Aorta (tissue), 5 donors: ENCODE measurements around the gene LGR5. TPM values are rescaled to one million over a fixed set of nuclear protein-coding genes. Genes with fewer than 3 reads are reported as not detected.

Experiments used
- ATAC-seq: fragments of 200-7000 bp; cut with Tn5 transposase; one replicate; pipeline ENCODE4 v1.9.1; 2022; ENCODE audit warnings: moderate library complexity; ENCODE audit not compliant: low FRiP score
- DNase-seq, 2 donors: peaks; one replicate each; pipeline ENCODE4 v3.0.0-alpha.2; 2020
- H3K27ac ChIP-seq, 2 donors: one replicate each; pipeline ENCODE4 v1.5.1; 2013; ENCODE audit warnings: low read length in 2 of 2, mild to moderate bottlenecking in 2 of 2, moderate library complexity in 2 of 2, control low read depth in 1 of 2, inconsistent platforms in 1 of 2, low read depth in 1 of 2
- H3K27me3 ChIP-seq, 2 donors: one replicate each; pipeline ENCODE4 v1.6.1; 2013; ENCODE audit warnings: control low read depth in 1 of 2, low read length in 1 of 2, mild to moderate bottlenecking in 1 of 2, moderate library complexity in 1 of 2; ENCODE audit not compliant: insufficient read depth in 2 of 2, control insufficient read depth in 1 of 2
- H3K36me3 ChIP-seq, 2 donors: one replicate each; pipeline ENCODE4 v1.6.1; 2013; ENCODE audit warnings: control low read depth in 1 of 2, low read length in 1 of 2, mild to moderate bottlenecking in 1 of 2; ENCODE audit not compliant: insufficient read depth in 2 of 2, control insufficient read depth in 1 of 2
- H3K4me1 ChIP-seq, 2 donors: one replicate each; pipeline ENCODE4 v1.6.1; 2013; ENCODE audit warnings: low read length in 2 of 2, control low read depth in 1 of 2, mild to moderate bottlenecking in 1 of 2, moderate library complexity in 1 of 2; ENCODE audit not compliant: insufficient read depth in 2 of 2, control insufficient read depth in 1 of 2
- H3K4me3 ChIP-seq, 2 donors: one replicate each; pipeline ENCODE4 v1.5.1; 2013; ENCODE audit warnings: low read length in 2 of 2, control low read depth in 1 of 2, mild to moderate bottlenecking in 1 of 2
- H3K9me3 ChIP-seq: one replicate; pipeline ENCODE4 v1.6.1; 2013; ENCODE audit warnings: mild to moderate bottlenecking, low read length; ENCODE audit not compliant: control insufficient read depth
- WGBS, 2 donors: extraction: QIAGEN DNeasy Blood & Tissue Kit; methylation state at CpG; one replicate each; pipeline ENCODE4 v1.1.7; 2013; 5-methylcytosine and 5-hydroxymethylcytosine counted together
- intact Hi-C, 2 donors: fragments of 100-400 bp; cut with DNase I; formaldehyde crosslinking; loops; one replicate each; pipeline versions ENCODE4 v1.14.2 to v1.15.0; 2022
- polyA plus RNA-seq, 2 donors: library from polyadenylated mRNA; stranded (reverse); fragments of 200-250 nt; gene quantifications; one replicate each; pipeline ENCODE4 v1.2.3, GENCODE V29; 2013
- total RNA-seq, 2 donors: library from RNA; stranded (reverse); fragmentation: NEBNext Ultra II Directional; extraction: Animal tissue kit (Norgen Biotek cat#: 25700); gene quantifications; one replicate each; pipeline ENCODE4 v1.2.1, GENCODE V29; 2021
- donor health status: healthy with polysubstance abuse.
- donor health status: Bipolar disorder and iron deficiency.
- donor health status: DM: no; HTN: no; CAD: no.
- donor health status: DM: no; HTN: no; CAD: no.
- donor health status: DM: yes; HTN: yes; CAD: no.

The LGR5 gene
- total and polyA plus RNA-seq, 4 donors: 0.10 to 1.6 (median 0.57) TPM

- WGBS, 2 donors: 78 to 80% methylated on average over 4 of the region's 4 CpGs
- no peaks in the 10 kb centered on the region for H3K36me3 ChIP-seq
- intact Hi-C loops: loop anchor here in 1 of 2 donors (10.0 kb wide), 1 partner anchor 53 kb away; no protein-coding TSS in a partner anchor
- H3K4me1 ChIP-seq: peaks cover 0 to 3% of the 10 kb centered on the region in 2 donors
- no peaks in the 10 kb centered on the region for H3K27me3 ChIP-seq
- ATAC-seq (no peak), DNase-seq (no peak)
- no peak overlapping the region for H3K27ac ChIP-seq
- H3K9me3 ChIP-seq: no peaks in the 10 kb centered on the region
- no peak overlapping the region for H3K4me3 ChIP-seq
These were observed 2.4 kb downstream of the LGR5 start for GRCh38 chr12:71441836-71442566.

- no peaks in the 10 kb centered on the region for H3K9me3 ChIP-seq
- intact Hi-C loops: loop anchor here in 1 of 2 donors (10.0 kb wide), 1 partner anchor 52 kb away; no protein-coding TSS in a partner anchor
- no peak overlapping the region for H3K27ac ChIP-seq
- WGBS, 2 donors: 92 to 96% methylated on average over 1 of the region's 1 CpG
- no peaks in the 10 kb centered on the region for H3K27me3 ChIP-seq
- H3K36me3 ChIP-seq: no peaks in the 10 kb centered on the region
- ATAC-seq (no peak), DNase-seq (no peak)
- no peak overlapping the region for H3K4me3 ChIP-seq
- peaks cover 0 to 3% of the 10 kb centered on the region in 2 donors for H3K4me1 ChIP-seq
These were observed 3.0 kb downstream of the LGR5 start for GRCh38 chr12:71442567-71442931.

- H3K27me3 ChIP-seq: no peaks in the 10 kb centered on the region
These were observed 5.5 kb downstream of the LGR5 start for GRCh38 chr12:71445071-71445470.

GRCh38 chr12:71447691-71448132 lies 8.1 kb downstream of the LGR5 start:
- ATAC-seq (peak; percentile 19), DNase-seq (no peak)
- Histone ChIP-seq H3K27me3 (no peaks in the 10 kb centered on the region), H3K4me1 (no peaks in the 10 kb centered on the region), H3K4me3 (no peak overlapping the region), H3K36me3 (peaks cover 0 to 1% of the 10 kb centered on the region in 2 donors), H3K9me3 (no peaks in the 10 kb centered on the region), H3K27ac (no peak overlapping the region)
- 18 to 30% methylated on average over 9 of the region's 9 CpGs for WGBS, 2 donors
- intact Hi-C loops: loop anchor here in 1 of 2 donors (10.0 kb wide), 1 partner anchor 47 kb away; no protein-coding TSS in a partner anchor

More at GRCh38 chr12:71445071-71445470, 5.5 kb downstream of the LGR5 start:
- H3K27ac ChIP-seq: no peak overlapping the region
- 78 to 83% methylated on average over 1 of the region's 1 CpG for WGBS, 2 donors
- DNase-seq: no peak
- no peaks in the 10 kb centered on the region for H3K4me1 ChIP-seq
- no peaks in the 10 kb centered on the region for H3K9me3 ChIP-seq
- no peak for ATAC-seq
- H3K4me3 ChIP-seq: no peak overlapping the region
- intact Hi-C loops: loop anchor here in 1 of 2 donors (10.0 kb wide), 1 partner anchor 50 kb away; no protein-coding TSS in a partner anchor
- H3K36me3 ChIP-seq: no peaks in the 10 kb centered on the region

- peaks cover 0 to 1% of the 10 kb centered on the region in 2 donors for H3K36me3 ChIP-seq
- H3K9me3 ChIP-seq: no peaks in the 10 kb centered on the region
- no peak overlapping the region for H3K27ac ChIP-seq
- no peak overlapping the region for H3K4me3 ChIP-seq
- intact Hi-C loops: loop anchor here in 1 of 2 donors (10.0 kb wide), 1 partner anchor 47 kb away; no protein-coding TSS in a partner anchor
- no peaks in the 10 kb centered on the region for H3K4me1 ChIP-seq
- ATAC-seq: no peak
- 16 to 18% methylated on average over 3 of the region's 3 CpGs for WGBS, 2 donors
- no peak for DNase-seq
- no peaks in the 10 kb centered on the region for H3K27me3 ChIP-seq
These were observed 8.6 kb downstream of the LGR5 start for GRCh38 chr12:71448150-71448581.

GRCh38 chr12:71449373-71450070 lies 9.9 kb downstream of the LGR5 start:
- ATAC-seq: no peak
- intact Hi-C loops: loop anchor here in 1 of 2 donors (10.0 kb wide), 1 partner anchor 45 kb away; no protein-coding TSS in a partner anchor
- Histone ChIP-seq H3K27ac (no peak overlapping the region), H3K27me3 (no peaks in the 10 kb centered on the region), H3K36me3 (peaks cover 0 to 1% of the 10 kb centered on the region in 2 donors), H3K4me3 (no peak overlapping the region), H3K4me1 (no peaks in the 10 kb centered on the region), H3K9me3 (no peaks in the 10 kb centered on the region)
- WGBS, 2 donors: 86 to 91% methylated on average over 3 of the region's 3 CpGs
- no peak for DNase-seq

- 70 to 80% methylated on average over 1 of the region's 1 CpG for WGBS, 2 donors
- H3K27ac ChIP-seq: no peak overlapping the region
- DNase-seq (no peak), ATAC-seq (no peak)
- no peaks in the 10 kb centered on the region for H3K27me3 ChIP-seq
- H3K36me3 ChIP-seq: peaks cover 0 to 1% of the 10 kb centered on the region in 2 donors
- no peak overlapping the region for H3K4me3 ChIP-seq
- H3K4me1 ChIP-seq: no peaks in the 10 kb centered on the region
- no peaks in the 10 kb centered on the region for H3K9me3 ChIP-seq
- intact Hi-C loops: no loop called here
These were observed 12.4 kb downstream of the LGR5 start for GRCh38 chr12:71452006-71452405.

GRCh38 chr12:71455028-71455737 lies 15.6 kb downstream of the LGR5 start:
- Histone ChIP-seq H3K4me3 (no peak overlapping the region), H3K9me3 (no peaks in the 10 kb centered on the region), H3K27ac (no peak overlapping the region), H3K27me3 (no peaks in the 10 kb centered on the region), H3K36me3 (peaks cover 0 to 1% of the 10 kb centered on the region in 2 donors), H3K4me1 (no peaks in the 10 kb centered on the region)
- no peak for DNase-seq
- WGBS, 2 donors: 65 to 78% methylated on average over 3 of the region's 3 CpGs
- intact Hi-C loops: no loop called here
- ATAC-seq: no peak
